Nephron (organoid): ENCODE measurements around the gene CLCN4.

ENCODE experiments used
- H3K27ac Mint-ChIP-seq, 3 experiments: 2 replicates each; pipeline ENCODE4 v1.8.0; 2020; ENCODE audit warnings: mixed read lengths in 3 of 3, mild to moderate bottlenecking in 2 of 3, moderate library complexity in 1 of 3
- H3K27me3 Mint-ChIP-seq: 2 replicates; pipeline ENCODE4 v1.8.0; 2021; ENCODE audit warnings: low read depth, mild to moderate bottlenecking, moderate library complexity, mixed read lengths
- H3K36me3 Mint-ChIP-seq: 2 replicates; pipeline ENCODE4 v1.8.0; 2020; ENCODE audit warnings: low read depth, mixed read lengths
- H3K4me1 Mint-ChIP-seq: 2 replicates; pipeline ENCODE4 v1.8.0; 2020; ENCODE audit warnings: mixed read lengths
- H3K4me3 Mint-ChIP-seq, 3 experiments: 2 replicates each; pipeline ENCODE4 v1.8.0; 2020; ENCODE audit warnings: mild to moderate bottlenecking in 3 of 3, mixed read lengths in 3 of 3, moderate library complexity in 2 of 3
- H3K9me3 Mint-ChIP-seq: 2 replicates; pipeline ENCODE4 v1.8.0; 2020; ENCODE audit warnings: mixed read lengths
- CTCF ChIP-seq, 3 experiments: fragments of 200-600 bp; sonication (generic); IDR thresholded peaks; one replicate each; pipeline ENCODE4 v1.5.0; 2021; ENCODE audit warnings: antibody characterized with exemption in 3 of 3; ENCODE audit not compliant: unreplicated experiment in 3 of 3

CLCN4 gene

GRCh38 chrX:10155137-10155536 is 1.6 kb upstream of the CLCN4 start:
- H3K4me1 Mint-ChIP-seq, result peaks cover 34% of the 10 kb centered on the region
- peaks cover 12% of the 10 kb centered on the region for H3K27me3 Mint-ChIP-seq
- TF ChIP-seq CTCF (IDR thresholded peaks at IDR 0.05; ENCODE audit: unreplicated experiment in 3 of 3), result no peak
- peak overlapping the region; percentile 46 to 87 (median 69) for H3K27ac Mint-ChIP-seq
- H3K4me3 Mint-ChIP-seq, result peak overlapping the region in 2 of 3 experiments; percentile 1 to 13
- peaks cover 3% of the 10 kb centered on the region for H3K9me3 Mint-ChIP-seq
- no peaks in the 10 kb centered on the region for H3K36me3 Mint-ChIP-seq

- Mint-ChIP-seq H3K4me3 (peak overlapping the region; percentile 77 to 85 (median 84)), H3K4me1 (peaks cover 45% of the 10 kb centered on the region), H3K27me3 (peaks cover 6% of the 10 kb centered on the region), H3K9me3 (peaks cover 3% of the 10 kb centered on the region), H3K27ac (peak overlapping the region; percentile 87 to 92 (median 87)), H3K36me3 (peaks cover 5% of the 10 kb centered on the region)
- no peak for TF ChIP-seq CTCF (IDR thresholded peaks at IDR 0.05; ENCODE audit: unreplicated experiment in 3 of 3)
Observed at GRCh38 chrX:10157032-10157341, 212 bp downstream of the CLCN4 start.

- Mint-ChIP-seq H3K27me3 (peaks cover 6% of the 10 kb centered on the region), H3K4me1 (peaks cover 45% of the 10 kb centered on the region), H3K4me3 (peak overlapping the region; percentile 64 to 84 (median 77)), H3K9me3 (peaks cover 7% of the 10 kb centered on the region), H3K27ac (peak overlapping the region; percentile 87 to 92 (median 87)), H3K36me3 (peaks cover 9% of the 10 kb centered on the region)
- no peak for TF ChIP-seq CTCF (IDR thresholded peaks at IDR 0.05; ENCODE audit: unreplicated experiment in 3 of 3)
Observed at GRCh38 chrX:10157543-10157942, 768 bp downstream of the CLCN4 start.

GRCh38 chrX:10158279-10159144 is 1.7 kb downstream of the CLCN4 start:
- Mint-ChIP-seq H3K27me3 (peaks cover 6% of the 10 kb centered on the region), H3K4me1 (peaks cover 45% of the 10 kb centered on the region), H3K9me3 (peaks cover 8% of the 10 kb centered on the region), H3K36me3 (peaks cover 10% of the 10 kb centered on the region), H3K4me3 (peak overlapping the region; percentile 75 to 84 (median 77)), H3K27ac (peak overlapping the region in 2 of 3 experiments; percentile 33 to 86)
- no peak for TF ChIP-seq CTCF (IDR thresholded peaks at IDR 0.05; ENCODE audit: unreplicated experiment in 3 of 3)

- no peak for TF ChIP-seq CTCF (IDR thresholded peaks at IDR 0.05; ENCODE audit: unreplicated experiment in 3 of 3)
Observed at GRCh38 chrX:10159145-10159468, 2.3 kb downstream of the CLCN4 start.

GRCh38 chrX:10160211-10160610 is 3.4 kb downstream of the CLCN4 start:
- H3K4me1 Mint-ChIP-seq, result peaks cover 40% of the 10 kb centered on the region
- H3K27ac Mint-ChIP-seq, result peak overlapping the region in 1 of 3 experiments; percentile 5
- peaks cover 15% of the 10 kb centered on the region for H3K36me3 Mint-ChIP-seq
- H3K9me3 Mint-ChIP-seq, result peaks cover 8% of the 10 kb centered on the region
- peaks cover 6% of the 10 kb centered on the region for H3K27me3 Mint-ChIP-seq
- H3K4me3 Mint-ChIP-seq, result peak overlapping the region in 2 of 3 experiments; percentile 33 to 48
- TF ChIP-seq CTCF (IDR thresholded peaks at IDR 0.05; ENCODE audit: unreplicated experiment in 3 of 3), result no peak

More at GRCh38 chrX:10159145-10159468, 2.3 kb downstream of the CLCN4 start:
- Mint-ChIP-seq H3K36me3 (peaks cover 14% of the 10 kb centered on the region), H3K4me3 (peak overlapping the region; percentile 59 to 72 (median 72)), H3K9me3 (peaks cover 8% of the 10 kb centered on the region), H3K27ac (peak overlapping the region in 2 of 3 experiments; percentile 33 to 86), H3K27me3 (peaks cover 6% of the 10 kb centered on the region), H3K4me1 (peaks cover 45% of the 10 kb centered on the region)
